ENCODE measurements around the gene DSG4.

DNA sequence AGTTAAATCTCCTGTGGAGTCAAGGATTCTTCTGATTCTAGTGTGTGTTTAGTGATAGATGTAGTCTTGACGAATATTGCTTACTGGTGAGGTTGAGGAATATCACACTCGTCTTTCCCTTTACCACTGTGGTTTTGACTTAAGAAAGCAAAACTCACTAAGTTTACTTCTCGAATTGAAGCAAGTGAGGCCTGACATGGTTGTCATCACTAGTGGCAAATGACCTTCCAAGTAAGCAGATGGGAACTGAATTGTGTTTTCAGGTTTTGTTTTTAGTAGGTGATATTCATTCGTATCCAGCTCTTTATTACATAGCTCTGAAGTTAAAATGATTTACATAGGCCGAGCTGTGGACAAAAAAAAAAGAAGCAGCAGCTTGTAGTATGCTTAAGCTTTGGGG is 20.6 kb upstream of the DSG4 start:
- TF ChIP-seq POLR2A (IDR thresholded peaks at IDR 0.05; ENCODE audit: low read depth, low read length): no peak
- no peak for TF ChIP-seq POLR2AphosphoS5 (IDR thresholded peaks at IDR 0.05; ENCODE audit: low read depth, low read length)
- no peak for TF ChIP-seq TAF1 (IDR thresholded peaks at IDR 0.05; ENCODE audit: borderline replicate concordance, low read depth, low read length)

All from GM12892 (cell line).